Skeletal muscle tissue (tissue), 4 donors: ENCODE data around the gene LIPT2. TPM values are rescaled to one million over a fixed set of nuclear protein-coding genes. Genes with fewer than 3 reads are reported as not detected.

Experiments
- H3K27ac ChIP-seq: one replicate; pipeline ENCODE4 v1.7.0; 2013; ENCODE audit warnings: mild to moderate bottlenecking, low read depth, low read length, inconsistent platforms
- H3K27me3 ChIP-seq, 3 donors: one replicate each; pipeline ENCODE4 v1.7.0; 2013; ENCODE audit warnings: low read length in 3 of 3; ENCODE audit not compliant: control insufficient read depth in 3 of 3, insufficient read depth in 3 of 3
- H3K36me3 ChIP-seq, 3 donors: one replicate each; pipeline ENCODE4 v1.7.0; 2013; ENCODE audit warnings: low read length in 3 of 3; ENCODE audit not compliant: control insufficient read depth in 3 of 3, insufficient read depth in 3 of 3
- H3K4me1 ChIP-seq, 3 donors: one replicate each; pipeline ENCODE4 v1.7.0; 2013; ENCODE audit warnings: low read length in 3 of 3, mild to moderate bottlenecking in 3 of 3; ENCODE audit not compliant: control insufficient read depth in 3 of 3, insufficient read depth in 3 of 3
- H3K4me3 ChIP-seq, 3 donors: one replicate each; pipeline ENCODE4 v1.7.0; 2013; ENCODE audit warnings: low read length in 3 of 3
- H3K9ac ChIP-seq, 3 donors: one replicate each; pipeline ENCODE4 v1.7.0; 2013; ENCODE audit warnings: low read length in 3 of 3, mild to moderate bottlenecking in 3 of 3, moderate library complexity in 2 of 3, low read depth in 1 of 3
- H3K9me3 ChIP-seq, 3 donors: one replicate each; pipeline ENCODE4 v1.7.0; 2013; ENCODE audit warnings: low read length in 3 of 3; ENCODE audit not compliant: control insufficient read depth in 3 of 3
- total RNA-seq: library from RNA; depleted of rRNA; stranded (reverse); fragments of >200 nt; gene quantifications from one replicate; pipeline ENCODE4 v1.2.3, GENCODE V29; 2014
- donor health status: Osteomylitis.

Gene LIPT2
- total RNA-seq, 1 donor from 2014 or later: 2.6 TPM

GRCh38 chr11:74505911-74506310, 12.4 kb upstream of the LIPT2 start:
- H3K36me3 ChIP-seq: no peaks in the 10 kb centered on the region
- no peak overlapping the region for H3K27ac ChIP-seq
- no peak overlapping the region for H3K9ac ChIP-seq
- H3K27me3 ChIP-seq: no peaks in the 10 kb centered on the region
- peaks cover 0 to 2% (median 0%) of the 10 kb centered on the region in 3 donors for H3K9me3 ChIP-seq
- no peaks in the 10 kb centered on the region for H3K4me1 ChIP-seq
- H3K4me3 ChIP-seq: no peak overlapping the region

- H3K27me3 ChIP-seq: no peaks in the 10 kb centered on the region
- no peak overlapping the region for H3K4me3 ChIP-seq
- H3K4me1 ChIP-seq: no peaks in the 10 kb centered on the region
- no peaks in the 10 kb centered on the region for H3K36me3 ChIP-seq
- no peak overlapping the region for H3K9ac ChIP-seq
- no peak overlapping the region for H3K27ac ChIP-seq
- peaks cover 0 to 2% (median 0%) of the 10 kb centered on the region in 3 donors for H3K9me3 ChIP-seq
These were observed 10.7 kb upstream of the LIPT2 start for GRCh38 chr11:74504100-74504691.

- Histone ChIP-seq H3K9me3 (no peaks in the 10 kb centered on the region), H3K27me3 (no peaks in the 10 kb centered on the region), H3K9ac (no peak overlapping the region), H3K36me3 (peaks cover 0 to 5% (median 0%) of the 10 kb centered on the region in 3 donors), H3K27ac (no peak overlapping the region), H3K4me1 (peaks cover 9 to 14% (median 13%) of the 10 kb centered on the region in 3 donors), H3K4me3 (no peak overlapping the region)
These were observed 1.4 kb upstream of the LIPT2 start for GRCh38 chr11:74494916-74495315.

GRCh38 chr11:74493791-74494630, 487 bp upstream of the LIPT2 start:
- Histone ChIP-seq H3K27ac (peak overlapping the region; percentile 96), H3K4me3 (peak overlapping the region; percentile 78 to 86 (median 85)), H3K27me3 (no peaks in the 10 kb centered on the region), H3K9me3 (no peaks in the 10 kb centered on the region), H3K4me1 (peaks cover 9 to 14% (median 13%) of the 10 kb centered on the region in 3 donors), H3K9ac (peak overlapping the region; percentile 91 to 96 (median 91)), H3K36me3 (peaks cover 0 to 5% (median 0%) of the 10 kb centered on the region in 3 donors)

- H3K27ac ChIP-seq: no peak overlapping the region
- H3K27me3 ChIP-seq: no peaks in the 10 kb centered on the region
- no peak overlapping the region for H3K4me3 ChIP-seq
- H3K9me3 ChIP-seq: no peaks in the 10 kb centered on the region
- H3K4me1 ChIP-seq: peaks cover 9 to 14% (median 13%) of the 10 kb centered on the region in 3 donors
- peaks cover 0 to 5% (median 0%) of the 10 kb centered on the region in 3 donors for H3K36me3 ChIP-seq
- H3K9ac ChIP-seq: peak overlapping the region in 1 of 3 donors; percentile 26
These were observed 1.4 kb downstream of the LIPT2 start for GRCh38 chr11:74492084-74492483.

- H3K9ac ChIP-seq: no peak overlapping the region
- no peak overlapping the region for H3K27ac ChIP-seq
- peaks cover 0 to 5% (median 0%) of the 10 kb centered on the region in 3 donors for H3K36me3 ChIP-seq
- H3K9me3 ChIP-seq: no peaks in the 10 kb centered on the region
- H3K27me3 ChIP-seq: no peaks in the 10 kb centered on the region
- H3K4me1 ChIP-seq: peaks cover 9 to 14% (median 13%) of the 10 kb centered on the region in 3 donors
- no peak overlapping the region for H3K4me3 ChIP-seq
These were observed 2.6 kb downstream of the LIPT2 start for GRCh38 chr11:74490941-74491340.

GRCh38 chr11:74487875-74488274, 5.6 kb downstream of the LIPT2 start:
- Histone ChIP-seq H3K4me3 (no peak overlapping the region), H3K27me3 (no peaks in the 10 kb centered on the region), H3K27ac (no peak overlapping the region), H3K36me3 (peaks cover 0 to 5% (median 0%) of the 10 kb centered on the region in 3 donors), H3K4me1 (peaks cover 5 to 8% (median 7%) of the 10 kb centered on the region in 3 donors), H3K9ac (no peak overlapping the region), H3K9me3 (no peaks in the 10 kb centered on the region)

GRCh38 chr11:74485868-74486267, 7.7 kb downstream of the LIPT2 start:
- Histone ChIP-seq H3K9me3 (no peaks in the 10 kb centered on the region), H3K4me3 (no peak overlapping the region), H3K36me3 (no peaks in the 10 kb centered on the region), H3K9ac (no peak overlapping the region), H3K4me1 (no peaks in the 10 kb centered on the region), H3K27ac (no peak overlapping the region), H3K27me3 (no peaks in the 10 kb centered on the region)

- no peak overlapping the region for H3K4me3 ChIP-seq
- H3K9ac ChIP-seq: no peak overlapping the region
- no peaks in the 10 kb centered on the region for H3K27me3 ChIP-seq
- H3K27ac ChIP-seq: no peak overlapping the region
- H3K9me3 ChIP-seq: no peaks in the 10 kb centered on the region
- H3K36me3 ChIP-seq: no peaks in the 10 kb centered on the region
- H3K4me1 ChIP-seq: no peaks in the 10 kb centered on the region
These were observed 12.7 kb downstream of the LIPT2 start for GRCh38 chr11:74480688-74481417.
